Measurements from ENCODE around the gene URI1.
A peak's percentile ranks its signal among the peaks of the same experiment; 100 is the strongest.

URI1 gene

DNA sequence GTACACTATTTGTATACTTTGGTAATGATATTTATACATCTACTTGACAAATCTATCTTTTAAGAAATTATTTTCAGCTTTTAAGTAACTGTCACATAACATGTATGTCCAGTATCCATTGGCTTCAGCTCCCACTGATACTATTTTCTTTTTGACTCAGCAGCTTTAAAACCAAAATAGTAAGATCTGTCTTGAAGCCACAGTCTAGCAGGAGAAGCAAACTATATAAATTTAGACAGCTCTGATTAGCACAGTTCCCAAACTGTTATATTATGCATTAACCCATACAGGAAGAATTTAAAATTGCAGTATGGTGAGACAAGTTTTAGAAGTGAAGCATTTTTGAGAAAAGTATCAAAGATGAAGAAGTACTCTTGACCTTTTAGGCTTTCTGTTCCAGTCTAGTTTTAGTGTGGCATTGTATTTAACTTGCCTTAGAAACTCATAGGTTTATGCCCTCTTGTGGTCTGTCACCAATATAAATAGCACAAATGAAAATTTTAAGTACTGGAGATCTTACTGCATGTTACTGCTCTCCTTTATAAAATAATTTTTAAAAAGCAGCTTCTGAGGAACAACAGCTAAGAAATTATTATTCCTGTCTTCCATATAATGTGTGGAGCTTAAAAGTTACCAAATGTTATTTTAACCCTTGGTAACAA, 24.7 kb downstream of the URI1 start:
- peak; percentile 47 for DNase-seq (ENCODE audit: low read depth, low spot score)
- in situ Hi-C loops (cut with HindIII; ENCODE audit: low sequenced_read_pairs): no loop called here
- TF ChIP-seq, protein P1, sequence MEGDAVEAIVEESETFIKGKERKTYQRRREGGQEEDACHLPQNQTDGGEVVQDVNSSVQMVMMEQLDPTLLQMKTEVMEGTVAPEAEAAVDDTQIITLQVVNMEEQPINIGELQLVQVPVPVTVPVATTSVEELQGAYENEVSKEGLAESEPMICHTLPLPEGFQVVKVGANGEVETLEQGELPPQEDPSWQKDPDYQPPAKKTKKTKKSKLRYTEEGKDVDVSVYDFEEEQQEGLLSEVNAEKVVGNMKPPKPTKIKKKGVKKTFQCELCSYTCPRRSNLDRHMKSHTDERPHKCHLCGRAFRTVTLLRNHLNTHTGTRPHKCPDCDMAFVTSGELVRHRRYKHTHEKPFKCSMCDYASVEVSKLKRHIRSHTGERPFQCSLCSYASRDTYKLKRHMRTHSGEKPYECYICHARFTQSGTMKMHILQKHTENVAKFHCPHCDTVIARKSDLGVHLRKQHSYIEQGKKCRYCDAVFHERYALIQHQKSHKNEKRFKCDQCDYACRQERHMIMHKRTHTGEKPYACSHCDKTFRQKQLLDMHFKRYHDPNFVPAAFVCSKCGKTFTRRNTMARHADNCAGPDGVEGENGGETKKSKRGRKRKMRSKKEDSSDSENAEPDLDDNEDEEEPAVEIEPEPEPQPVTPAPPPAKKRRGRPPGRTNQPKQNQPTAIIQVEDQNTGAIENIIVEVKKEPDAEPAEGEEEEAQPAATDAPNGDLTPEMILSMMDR (IDR thresholded peaks at IDR 0.05; ENCODE audit: low read depth, low read length): peak; percentile 32
- no peak overlapping the region for H3K4me3 ChIP-seq (ENCODE audit: low read depth, low read length)

DNA sequence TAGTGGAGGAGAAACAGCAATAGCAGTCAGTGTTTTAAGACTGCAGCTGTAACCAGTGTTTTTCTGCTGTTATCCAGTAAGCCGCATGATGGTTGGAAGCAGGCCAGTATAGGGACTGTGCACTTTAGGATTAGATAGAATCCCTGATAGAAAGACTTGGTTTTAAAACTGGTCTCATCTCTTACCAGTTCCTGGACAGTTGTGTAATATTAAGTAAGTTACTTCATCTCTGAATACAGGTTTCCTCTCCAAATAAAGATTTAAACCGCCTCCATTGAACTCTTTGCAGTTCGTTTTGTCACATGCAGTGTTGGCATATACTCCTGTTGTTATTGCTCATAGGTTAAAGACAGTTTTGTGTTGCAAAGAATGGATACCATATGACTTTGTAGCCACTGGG, 25.6 kb downstream of the URI1 start:
- H3K4me3 ChIP-seq (ENCODE audit: low read depth, low read length): no peak overlapping the region
- peak; percentile 43 for DNase-seq (ENCODE audit: low read depth, low spot score)
- in situ Hi-C loops (cut with HindIII; ENCODE audit: low sequenced_read_pairs): no loop called here
- TF ChIP-seq, protein P1 (IDR thresholded peaks at IDR 0.05; ENCODE audit: low read depth, low read length): no peak

DNA sequence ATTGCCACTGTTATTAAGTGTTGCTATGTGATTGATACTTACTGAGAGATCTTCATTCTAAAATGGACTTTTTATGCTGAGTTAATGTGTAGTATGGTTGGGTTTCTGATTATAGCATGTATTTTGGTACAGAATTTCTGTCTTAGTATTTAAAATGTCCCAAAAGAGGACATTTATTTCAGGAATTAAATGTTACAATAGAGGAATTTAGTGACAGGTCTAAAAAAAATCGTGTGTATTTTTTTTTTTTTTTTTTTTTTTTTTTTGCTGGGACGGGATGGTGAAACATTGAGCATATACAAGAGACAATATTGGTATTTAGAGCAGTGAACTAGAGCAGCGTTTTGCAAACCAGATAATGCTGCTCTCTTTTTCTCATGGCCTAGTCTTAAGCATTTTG, 27.9 kb downstream of the URI1 start:
- TF ChIP-seq, protein P1 (IDR thresholded peaks at IDR 0.05; ENCODE audit: low read depth, low read length): no peak
- DNase-seq (ENCODE audit: low read depth, low spot score): no peak
- in situ Hi-C loops (cut with HindIII; ENCODE audit: low sequenced_read_pairs): no loop called here
- no peak overlapping the region for H3K4me3 ChIP-seq (ENCODE audit: low read depth, low read length)

DNA sequence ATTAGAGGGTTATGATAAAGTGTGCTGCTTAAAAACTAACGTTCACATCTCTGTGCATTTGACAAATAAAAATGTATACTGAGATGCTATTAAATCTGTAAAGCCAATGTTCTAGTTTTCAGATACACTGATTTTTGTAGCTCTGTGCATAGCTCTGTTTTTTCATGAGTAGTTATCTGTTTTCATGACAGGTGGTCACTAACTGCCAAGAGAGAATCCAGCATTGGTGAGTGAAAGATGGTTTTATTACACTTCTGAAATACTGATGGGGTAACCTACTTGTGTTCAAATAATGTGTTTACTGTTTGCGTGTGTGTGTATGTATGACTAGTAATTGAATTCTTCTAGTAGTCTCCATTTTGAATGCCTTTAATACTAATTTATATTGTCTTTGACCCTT, 29.0 kb downstream of the URI1 start:
- in situ Hi-C loops (cut with HindIII; ENCODE audit: low sequenced_read_pairs): no loop called here

DNA sequence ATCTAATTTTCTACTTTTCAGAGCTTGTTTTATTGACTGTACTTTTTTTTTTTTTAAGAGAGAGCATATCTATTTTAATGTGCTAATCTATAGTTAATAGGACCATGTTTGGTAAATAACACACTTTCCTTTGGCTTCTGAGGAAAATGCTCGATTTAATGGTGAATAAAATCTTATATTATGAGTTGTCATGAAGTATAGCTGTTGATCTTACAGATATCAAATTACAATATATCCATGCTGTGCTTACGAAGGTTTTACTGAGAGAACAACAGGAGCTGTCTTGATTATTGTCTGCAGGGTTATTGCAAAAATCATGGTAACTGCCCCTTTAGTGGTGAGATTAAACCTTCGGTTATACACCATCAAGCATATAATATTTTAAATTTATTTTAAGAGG, 29.6 kb downstream of the URI1 start:
- in situ Hi-C loops (cut with HindIII; ENCODE audit: low sequenced_read_pairs): no loop called here
- no peak for DNase-seq (ENCODE audit: low read depth, low spot score)
- no peak overlapping the region for H3K4me3 ChIP-seq (ENCODE audit: low read depth, low read length)
- TF ChIP-seq, protein P1 (IDR thresholded peaks at IDR 0.05; ENCODE audit: low read depth, low read length): no peak

More for the DNA sequence above, 29.0 kb downstream of the URI1 start:
- H3K4me3 ChIP-seq (ENCODE audit: low read depth, low read length): no peak overlapping the region
- no peak for DNase-seq (ENCODE audit: low read depth, low spot score)
- TF ChIP-seq, protein P1 (IDR thresholded peaks at IDR 0.05; ENCODE audit: low read depth, low read length): no peak

DNA sequence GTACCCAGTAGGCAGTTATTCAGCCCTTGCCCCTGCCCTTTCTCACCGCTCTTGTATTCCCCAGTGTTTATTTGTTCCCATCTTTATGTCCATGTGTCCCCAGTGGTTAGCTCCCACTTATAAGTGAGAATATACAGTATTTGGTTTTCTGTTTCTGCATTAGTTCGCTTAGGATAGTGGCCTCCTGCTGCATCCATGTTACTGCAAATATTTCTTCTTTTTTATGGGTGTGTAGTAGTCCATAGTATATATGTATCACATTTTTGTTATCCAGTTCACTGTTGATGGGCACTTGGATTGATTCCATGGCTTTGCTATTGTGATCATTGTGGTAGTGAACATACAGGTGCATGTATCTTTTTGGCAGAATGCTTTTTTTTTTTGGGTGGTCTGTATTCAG, 32.7 kb downstream of the URI1 start:
- no peak for DNase-seq (ENCODE audit: low read depth, low spot score)
- TF ChIP-seq, protein P1 (IDR thresholded peaks at IDR 0.05; ENCODE audit: low read depth, low read length): no peak
- H3K4me3 ChIP-seq (ENCODE audit: low read depth, low read length): no peak overlapping the region
- in situ Hi-C loops (cut with HindIII; ENCODE audit: low sequenced_read_pairs): no loop called here
